T1000 (cell line): ENCODE data around the gene SPATA1.
A peak's percentile ranks its signal among the peaks of the same experiment; 100 is the strongest.
"Not testable (repeated sequence)": the region's sequence is repeated elsewhere in the genome, so short reads cannot be mapped to it uniquely, and the experiment has no call there.

ENCODE experiments used
- DNase-seq: peaks from one replicate; lab custom pipeline; 2025; ENCODE audit warnings: mixed read lengths; lab: John Stamatoyannopoulos, UW

The SPATA1 gene, protein sequence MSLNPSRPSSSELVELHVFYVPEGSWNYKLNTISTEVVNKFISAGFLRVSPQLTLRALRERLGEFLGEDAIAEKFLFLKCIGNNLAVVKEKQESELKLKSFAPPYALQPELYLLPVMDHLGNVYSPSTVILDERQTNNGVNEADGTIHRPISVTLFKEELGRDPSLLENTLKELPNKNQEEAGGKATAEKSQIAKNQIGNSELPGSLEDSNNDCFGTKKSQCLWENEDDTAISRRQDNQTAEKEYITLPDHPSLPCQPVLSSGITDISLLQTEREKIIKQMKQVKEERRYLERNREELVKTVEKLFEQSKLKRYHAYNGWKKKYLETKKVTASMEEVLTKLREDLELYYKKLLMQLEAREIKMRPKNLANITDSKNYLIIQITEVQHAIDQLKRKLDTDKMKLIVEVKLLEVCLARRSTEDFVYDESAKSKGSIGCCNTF

DNA sequence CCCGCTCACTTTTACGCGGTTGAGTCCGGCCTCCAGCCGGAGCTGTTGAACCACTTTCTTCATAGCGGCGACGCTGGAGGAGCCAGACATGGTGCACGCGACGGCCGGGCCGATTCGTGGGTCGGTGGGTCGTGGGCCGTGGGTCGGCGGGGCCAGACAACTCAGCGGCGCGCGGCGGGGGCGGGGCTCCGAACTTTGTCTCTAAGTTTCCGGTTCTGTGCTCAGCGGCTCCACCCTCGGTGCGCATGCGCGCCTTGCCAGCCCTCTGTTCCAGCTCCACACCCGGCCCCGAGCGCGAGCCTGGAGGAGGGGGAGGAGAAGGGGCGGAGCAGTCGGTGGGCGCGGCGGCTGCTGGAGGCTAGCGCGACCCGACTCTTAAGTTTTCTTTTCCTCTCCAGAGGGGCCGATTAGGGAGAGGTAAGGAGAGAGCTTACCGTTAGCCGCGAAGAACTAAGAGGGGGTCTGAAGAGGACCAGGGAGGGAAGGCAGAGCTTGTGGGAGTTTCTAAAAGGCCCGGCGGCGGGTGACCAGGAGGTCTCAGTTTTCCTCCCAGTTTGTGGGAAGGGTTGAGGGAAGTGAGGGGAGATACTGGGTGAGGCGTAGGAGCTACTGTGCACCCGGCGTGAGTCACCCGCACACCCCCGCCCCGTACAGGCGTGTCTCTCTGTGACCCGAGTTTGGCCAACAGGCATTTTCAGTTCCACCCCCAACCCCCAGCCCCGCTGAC is at the start of gene SPATA1, which contains the start of gene GNG5:
Gene SPATA1, plus strand, starts transcription at position 385 of the 727 bp plus-strand sequence. CDS start 9,974 bp downstream, outside the sequence.
Gene GNG5, minus strand, starts transcription at position 580 of the 727 bp plus-strand sequence. Its CDS starts 490 bp downstream, at position 90.
- DNase-seq: peak; percentile 96

DNA sequence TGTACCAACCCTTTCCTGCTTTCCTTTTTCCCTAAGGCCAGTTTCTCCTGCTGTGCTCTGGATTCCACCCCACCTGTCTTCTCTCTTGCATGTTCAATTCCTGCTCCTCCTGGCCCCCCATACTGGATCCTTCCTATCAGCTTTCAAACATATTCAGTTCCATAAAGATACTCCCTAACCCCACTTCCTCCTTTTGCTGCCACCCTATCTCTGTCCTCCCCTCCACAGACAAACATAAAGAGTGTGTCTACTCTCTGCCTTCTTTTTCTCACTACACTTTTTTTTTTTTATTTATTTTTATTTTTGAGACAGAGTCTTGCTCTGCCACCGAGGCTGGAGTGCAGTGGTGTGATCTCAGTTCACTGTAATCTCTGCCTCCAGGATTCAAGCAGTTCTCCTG is 44.1 kb upstream of the SPATA1 start:
- DNase-seq: no peak

DNA sequence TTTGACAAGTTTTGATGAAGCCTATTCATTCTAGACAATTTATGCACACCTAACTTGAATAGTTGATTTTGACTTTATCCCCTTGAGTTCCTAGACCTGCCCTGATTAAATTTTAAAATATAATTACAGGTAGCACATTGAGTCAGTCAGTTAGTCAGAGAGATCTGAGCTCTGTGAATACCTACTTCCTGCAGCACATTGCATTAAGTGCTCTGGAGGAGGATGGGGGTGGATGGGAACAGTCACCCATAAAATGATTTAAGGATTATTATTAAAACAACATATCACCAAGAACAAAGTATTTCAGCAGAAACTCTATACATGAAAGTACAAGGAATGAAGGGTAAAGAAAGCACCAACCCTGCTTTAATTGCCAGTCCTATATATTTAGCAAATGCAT is 38.9 kb upstream of the SPATA1 start:
- no peak for DNase-seq

DNA sequence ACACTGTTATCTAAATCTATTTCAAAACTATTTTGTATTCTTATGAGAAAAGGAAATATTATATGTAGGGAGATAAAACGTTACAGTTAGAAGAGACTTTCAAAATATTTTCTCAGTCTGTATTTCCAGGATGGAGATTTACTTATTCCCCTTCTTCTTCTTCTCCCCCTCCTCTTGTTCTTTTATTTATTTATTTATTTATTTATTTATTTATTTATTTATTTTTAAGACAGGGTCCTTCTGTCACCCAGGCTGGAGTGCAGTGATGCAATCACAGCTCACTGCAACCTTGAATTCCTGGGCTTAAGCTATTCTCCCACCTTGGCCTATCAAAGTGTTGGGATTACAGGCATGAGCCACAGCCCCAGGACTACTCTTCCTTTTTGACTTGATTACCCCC is 30.0 kb upstream of the SPATA1 start:
- DNase-seq: no peak

DNA sequence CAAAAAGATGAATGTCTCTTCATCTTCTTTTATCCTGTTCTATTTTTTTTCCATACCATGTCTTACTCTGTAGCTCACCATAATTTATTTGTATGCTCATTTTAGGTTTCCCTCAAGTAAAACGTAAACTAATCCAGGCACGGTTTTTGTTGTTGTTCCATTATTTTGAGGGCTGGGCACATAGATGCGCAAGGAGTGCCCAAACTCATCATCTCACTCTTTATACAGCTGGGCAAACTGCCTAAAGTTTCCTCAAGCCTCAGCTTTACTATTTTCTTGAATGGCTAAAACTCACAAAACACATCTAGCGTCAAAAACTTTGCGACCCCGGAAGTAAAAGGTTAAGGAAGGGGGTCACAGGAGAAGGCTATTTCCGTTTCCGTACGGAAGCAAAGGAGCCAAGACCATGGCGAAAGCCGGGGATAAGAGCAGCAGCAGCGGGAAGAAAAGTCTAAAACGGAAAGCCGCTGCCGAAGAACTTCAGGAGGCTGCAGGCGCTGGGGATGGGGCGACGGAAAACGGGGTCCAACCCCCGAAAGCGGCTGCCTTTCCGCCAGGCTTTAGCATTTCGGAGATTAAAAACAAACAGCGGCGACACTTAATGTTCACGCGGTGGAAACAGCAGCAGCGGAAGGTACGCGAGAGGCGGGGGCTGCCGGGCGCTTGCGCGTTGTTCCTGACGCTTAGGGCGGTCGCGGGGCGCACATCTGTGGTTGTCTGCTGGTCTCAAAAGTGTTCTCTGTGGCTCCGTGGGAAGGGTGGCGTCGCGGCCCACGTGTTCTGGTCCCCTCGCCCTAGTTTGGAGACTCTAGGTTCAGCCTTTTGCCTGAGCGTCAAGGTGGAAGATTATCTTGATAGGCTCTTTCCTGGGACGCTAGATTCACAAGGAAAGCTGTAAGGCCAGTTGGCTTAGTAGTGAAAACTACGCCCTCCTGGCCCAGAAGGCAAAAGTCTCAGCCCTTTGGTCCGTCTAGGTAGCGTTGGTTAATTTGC is 27.0 kb upstream of the SPATA1 start, which contains the start of gene RPF1:
Gene RPF1, plus strand, starts transcription at position 391 of the 993 bp plus-strand sequence. Its CDS starts 16 bp downstream, at position 407.
- peak; percentile 54 for DNase-seq

DNA sequence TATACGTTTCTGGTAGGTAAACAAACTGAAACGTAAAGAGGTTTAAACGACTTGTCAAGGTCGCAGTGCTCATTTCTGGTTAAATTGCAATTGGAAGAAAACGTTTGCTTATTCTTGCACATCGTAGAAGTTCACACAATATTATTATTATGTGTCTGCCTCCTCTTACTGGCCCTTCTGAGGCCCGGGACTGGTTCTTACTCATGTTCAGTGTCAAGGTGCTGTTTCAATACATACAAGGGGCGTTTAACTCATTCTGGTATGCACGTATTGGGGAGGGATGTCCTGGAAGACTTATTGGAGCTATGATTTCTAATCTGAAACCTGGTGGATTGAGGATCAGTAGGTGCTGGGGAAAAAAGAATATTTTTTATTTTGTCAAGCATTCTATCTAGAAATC is 26.2 kb upstream of the SPATA1 start:
- no peak for DNase-seq

DNA sequence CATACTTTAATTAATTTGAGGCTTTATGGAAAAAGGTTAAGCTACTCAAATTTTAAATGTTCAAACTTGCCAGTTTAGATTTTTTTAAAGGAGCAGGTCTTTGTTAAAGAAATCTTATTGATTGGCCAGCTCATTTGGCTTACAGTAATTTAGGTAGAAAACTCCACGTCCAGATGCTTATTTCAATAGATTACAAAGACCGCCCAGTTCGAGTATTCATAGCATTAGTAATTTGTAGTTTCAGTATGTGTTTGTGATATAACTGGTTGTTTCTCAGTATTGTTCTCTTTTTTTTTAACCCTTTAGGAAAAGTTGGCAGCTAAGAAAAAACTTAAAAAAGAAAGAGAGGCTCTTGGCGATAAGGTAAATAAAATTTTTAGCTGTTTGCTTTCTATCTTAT is 25.5 kb upstream of the SPATA1 start:
- no peak for DNase-seq

DNA sequence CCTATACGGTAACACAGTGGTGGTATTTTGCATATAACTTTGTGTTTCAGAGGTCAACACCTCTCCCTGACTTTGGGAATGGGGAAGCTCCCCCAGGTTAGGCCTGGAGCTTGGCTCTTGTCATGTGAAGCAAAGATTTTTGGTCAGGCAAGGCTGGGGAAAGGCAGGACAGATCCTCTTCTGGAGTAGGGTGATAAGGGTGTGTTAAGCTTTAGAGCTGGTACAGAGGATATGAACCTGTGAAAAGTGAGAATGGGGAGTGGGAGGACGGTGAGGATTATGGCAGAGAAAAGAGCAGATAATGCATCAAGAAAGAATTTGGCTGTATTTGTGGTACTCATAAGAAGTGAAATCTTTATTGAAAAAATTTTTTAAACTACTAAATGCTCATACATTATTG is 24.9 kb upstream of the SPATA1 start:
- no peak for DNase-seq

DNA sequence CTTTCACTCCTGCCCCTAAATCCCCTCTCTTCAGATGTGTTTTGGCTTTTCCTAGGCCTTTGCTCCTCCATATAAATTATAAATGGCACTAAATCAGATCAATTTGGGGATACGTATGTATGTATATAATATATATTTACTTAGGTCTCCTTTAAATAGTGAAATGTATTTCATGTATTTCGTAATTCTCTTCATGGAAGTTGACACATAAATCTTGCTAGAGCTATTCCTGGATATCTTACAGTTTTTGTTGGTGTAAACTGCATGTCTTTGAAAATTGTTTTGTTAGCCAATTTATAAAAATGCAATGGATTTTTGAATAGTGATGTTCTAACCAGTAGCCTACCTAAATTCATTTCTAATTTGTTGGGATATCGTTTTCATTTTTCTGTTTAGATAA is 18.1 kb upstream of the SPATA1 start:
- DNase-seq: no peak

DNA sequence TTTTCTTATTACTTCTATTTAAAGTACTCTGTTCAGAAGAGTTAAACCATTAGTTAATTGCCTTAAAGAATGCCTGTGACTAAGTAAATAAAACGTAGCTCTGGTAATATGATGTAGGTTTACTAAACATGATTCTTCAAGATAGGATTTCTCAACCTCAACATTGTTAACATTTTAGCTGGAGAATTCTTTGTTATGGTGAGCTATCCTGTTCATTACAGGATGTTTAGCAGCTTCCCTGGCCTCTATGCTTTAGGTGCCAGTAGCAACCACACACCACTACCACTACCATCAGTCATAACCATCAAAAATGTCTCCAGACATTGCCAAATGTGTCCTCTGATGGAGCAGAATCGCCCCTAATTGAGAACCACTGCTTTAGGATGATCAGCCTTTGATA is 16.4 kb upstream of the SPATA1 start:
- no peak for DNase-seq

DNA sequence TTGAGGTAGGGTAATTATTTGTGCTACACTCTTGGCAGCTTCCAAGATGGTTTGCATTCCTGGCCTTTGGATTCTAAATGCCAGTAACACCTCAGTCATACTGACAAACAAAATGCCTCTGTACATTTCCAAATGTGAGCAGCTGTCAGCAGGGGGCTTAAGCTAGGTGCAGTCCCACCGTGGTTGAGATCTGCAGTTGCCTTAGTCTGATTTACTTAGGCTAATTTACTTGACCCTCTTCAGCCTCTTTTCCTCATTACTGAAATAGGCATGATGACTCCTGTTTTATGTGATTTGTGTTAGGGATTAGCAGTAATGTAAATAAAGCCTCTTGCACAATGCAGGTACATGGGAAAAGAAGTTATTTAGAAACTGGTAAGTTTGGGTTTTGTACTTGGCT is 13.5 kb upstream of the SPATA1 start:
- no peak for DNase-seq

DNA sequence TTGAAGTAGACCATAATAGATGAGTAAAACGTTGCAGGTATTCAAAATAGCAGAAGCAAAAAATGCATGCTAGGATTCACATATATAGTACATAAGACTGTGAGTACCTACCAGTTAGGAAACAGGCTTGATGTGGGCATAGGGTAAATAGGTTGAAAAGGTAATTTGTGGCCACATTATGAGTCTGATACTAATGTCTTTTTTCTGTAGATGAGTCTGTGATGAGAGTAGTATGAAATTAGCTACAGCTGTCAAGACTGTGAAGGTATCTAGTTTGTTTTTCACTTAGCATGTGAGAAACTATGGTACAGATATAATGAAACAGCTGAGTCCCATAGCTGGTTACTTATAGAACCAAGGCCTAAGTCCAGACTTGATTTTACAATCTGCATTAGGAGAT is 12.4 kb upstream of the SPATA1 start:
- DNase-seq: no peak

DNA sequence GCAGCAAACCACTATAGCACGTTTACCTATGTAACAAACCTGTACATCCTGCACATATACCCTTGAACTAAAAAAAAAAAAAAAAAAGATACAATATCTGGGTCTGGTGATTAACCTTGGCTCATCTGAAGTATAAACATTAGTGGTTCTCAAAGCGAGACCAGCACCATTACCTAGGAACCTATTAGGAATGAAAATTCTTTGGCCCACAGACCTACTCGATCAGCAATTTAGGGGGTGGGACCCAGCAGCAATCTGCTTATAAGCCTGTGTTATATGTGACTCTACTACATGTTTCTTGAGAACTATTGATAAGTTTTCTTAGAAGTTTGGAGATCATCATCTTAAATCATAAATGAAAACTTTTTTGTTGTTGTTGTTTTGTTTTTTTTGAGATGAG is 9.7 kb upstream of the SPATA1 start:
- DNase-seq: no peak

DNA sequence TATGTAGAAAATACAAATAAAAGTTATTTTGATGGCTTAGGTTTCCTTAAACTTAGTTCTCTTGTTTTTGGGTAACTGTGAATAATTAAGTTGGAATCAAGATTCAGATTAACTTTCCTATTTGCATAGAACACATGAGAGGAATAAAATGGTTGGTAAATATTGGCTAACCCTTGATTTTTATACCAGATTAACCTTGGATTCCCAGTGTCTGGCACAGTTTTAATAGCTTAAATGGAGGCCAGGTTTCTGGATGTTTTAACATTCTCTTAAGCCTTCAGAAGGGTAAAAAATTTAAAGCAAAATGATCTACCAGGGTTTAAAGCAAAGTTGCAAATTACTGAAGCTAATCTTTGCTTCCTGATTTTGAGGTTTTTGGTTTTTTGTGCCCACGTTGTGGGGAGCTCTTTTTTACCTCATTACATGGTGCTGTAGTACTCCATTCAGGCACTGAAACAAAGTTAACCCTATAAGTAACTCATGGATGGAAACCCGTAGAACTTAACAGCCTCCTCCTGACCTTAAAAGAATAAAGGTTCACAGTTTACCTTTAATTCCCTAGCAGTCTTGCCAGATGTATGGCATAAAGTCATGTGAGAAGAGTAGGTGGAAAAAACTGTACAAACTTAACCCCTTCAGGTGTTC is 8.4 kb upstream of the SPATA1 start:
- DNase-seq: no peak

DNA sequence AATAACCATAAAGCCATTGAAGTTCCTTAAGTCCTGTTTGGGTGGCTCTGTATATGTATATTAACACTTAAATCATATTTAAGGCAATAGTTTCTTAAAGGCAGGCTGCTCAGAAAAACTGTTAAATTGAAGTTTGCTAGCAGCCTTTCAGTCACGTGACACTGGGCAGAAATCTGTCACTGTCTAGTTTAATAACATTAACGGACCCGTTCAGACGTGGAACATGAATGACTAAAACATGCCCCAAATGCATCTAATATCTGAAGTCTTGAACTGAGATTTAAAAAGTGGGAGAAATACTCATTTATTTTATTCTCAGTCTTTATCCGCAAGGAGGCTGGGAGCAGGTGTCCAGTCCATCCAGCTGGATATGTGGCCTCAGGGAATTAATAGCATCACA is 3.3 kb upstream of the SPATA1 start:
- DNase-seq: no peak

DNA sequence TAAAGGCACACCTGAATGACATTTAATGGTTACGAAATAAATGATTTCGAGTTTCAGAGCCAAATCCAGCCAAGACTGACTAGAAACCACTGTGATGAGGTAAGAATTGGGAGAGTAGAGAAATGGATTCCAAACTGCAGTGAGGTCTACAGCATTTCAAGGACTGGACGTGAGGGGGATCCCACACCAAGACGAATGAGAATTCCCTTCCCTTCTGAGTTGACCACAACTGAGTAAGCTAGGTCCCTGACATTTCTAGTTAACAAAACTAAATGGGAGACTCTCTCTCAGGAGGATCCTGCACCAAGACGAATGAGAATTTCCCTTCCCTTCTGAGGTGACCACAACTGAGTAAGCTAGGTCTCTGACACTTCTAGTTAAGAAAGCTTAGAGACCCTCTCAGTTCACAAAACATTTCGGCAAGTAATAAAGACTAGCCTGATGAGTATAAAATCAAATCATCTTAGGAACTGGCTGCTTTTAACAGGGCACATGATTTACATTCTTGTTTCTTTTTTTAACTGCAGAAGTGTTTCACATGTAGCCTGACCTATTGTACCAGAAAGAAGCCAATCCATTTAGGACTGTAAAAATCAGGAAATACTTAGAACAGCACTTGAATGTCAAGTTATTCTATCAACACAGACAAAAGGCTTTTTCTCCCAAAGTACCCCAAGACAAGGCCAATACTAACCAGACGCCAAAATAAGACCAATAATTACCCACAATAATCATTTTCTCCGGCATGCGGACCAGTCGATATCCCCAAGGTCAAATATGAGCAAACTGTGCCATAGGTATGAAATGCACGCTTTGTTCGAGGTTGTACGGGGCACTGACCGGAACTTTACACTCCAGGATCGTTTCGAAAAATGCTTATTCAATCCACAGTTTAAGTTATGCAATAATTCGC is 1.4 kb upstream of the SPATA1 start:
- no peak for DNase-seq

DNA sequence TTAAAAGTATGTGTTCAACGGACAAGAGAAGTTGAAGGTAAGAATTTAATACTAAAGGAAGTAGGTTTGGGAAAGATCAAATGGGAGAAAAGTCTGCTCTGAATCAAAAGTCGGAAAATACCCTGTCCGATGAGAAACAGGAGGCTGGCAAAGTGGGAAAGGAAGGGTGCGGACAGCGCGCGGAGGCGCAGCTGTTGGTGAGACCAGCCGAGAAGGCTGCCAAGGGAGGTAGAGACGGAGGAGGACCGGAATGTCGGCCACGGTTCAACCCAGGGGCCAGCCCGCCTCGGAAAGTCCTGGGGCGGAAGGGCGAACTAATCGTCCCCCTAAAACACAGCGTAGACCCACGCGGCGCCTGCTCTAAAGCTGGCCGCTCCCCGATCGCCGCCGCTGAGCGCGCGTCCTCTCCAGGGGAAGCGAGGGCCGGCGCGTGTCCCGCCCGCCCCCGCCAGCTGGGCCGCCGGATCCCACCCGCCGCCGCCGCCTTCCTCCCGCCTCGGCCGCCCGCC is 639 bp upstream of the SPATA1 start:
- DNase-seq: peak; percentile 70

DNA sequence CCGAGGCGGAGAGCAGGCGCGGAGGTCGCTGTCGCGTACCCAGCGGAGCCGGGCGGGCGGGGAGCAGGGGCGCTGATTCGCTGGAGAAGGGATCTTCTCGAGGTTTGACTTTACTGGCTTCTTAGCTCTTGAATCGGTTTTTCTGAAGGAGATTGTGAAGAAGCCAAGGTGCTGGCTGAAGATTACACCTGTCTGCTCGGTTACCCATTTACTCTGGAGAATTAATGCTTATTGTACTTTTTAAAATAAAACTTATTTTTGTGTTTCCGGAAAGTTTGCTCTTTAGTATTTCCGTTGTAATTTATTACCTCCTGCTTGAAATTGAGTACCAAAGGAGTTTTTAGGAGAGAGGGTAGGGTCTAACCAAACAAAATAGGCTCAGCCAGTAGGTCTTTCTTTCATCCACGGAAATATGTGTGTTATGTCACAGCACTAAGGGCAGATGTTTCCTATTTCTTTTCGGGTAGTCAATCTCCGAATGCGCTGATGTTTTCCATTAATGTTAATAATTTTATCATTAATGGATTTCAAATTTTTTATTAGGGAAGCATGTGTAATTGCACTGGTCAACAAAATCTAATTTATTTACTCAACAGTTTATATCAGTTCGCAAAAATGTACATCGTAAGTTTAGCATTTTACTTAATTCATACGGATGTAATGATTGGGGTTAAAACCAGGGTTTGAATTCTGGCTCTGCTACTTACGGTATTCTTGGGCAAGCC is 705 bp downstream of the SPATA1 start:
- no peak for DNase-seq

DNA sequence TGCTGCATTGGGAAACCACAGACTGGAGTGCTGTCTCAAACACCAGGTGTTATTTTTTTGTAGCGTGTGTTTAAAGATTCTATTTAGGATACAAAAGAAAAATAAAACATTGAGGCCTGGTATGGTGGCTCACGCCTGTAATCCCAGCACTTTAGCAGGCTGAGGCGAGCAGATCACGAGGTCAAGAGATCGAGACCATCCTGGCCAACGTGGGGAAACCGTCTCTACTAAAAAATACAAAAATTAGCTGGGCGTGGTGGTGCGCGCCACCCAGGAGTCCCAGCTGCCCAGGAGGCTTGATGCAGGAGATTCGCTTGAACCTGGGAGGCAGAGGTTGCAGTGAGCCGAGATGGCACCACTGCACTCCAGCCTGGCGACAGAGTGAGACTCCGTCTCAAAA is 1.7 kb downstream of the SPATA1 start:
- not testable (repeated sequence) for DNase-seq
